IPS-11a (cell line): ENCODE measurements around the gene KDM3A.

Experiments
- H3K4me3 ChIP-seq: one replicate; pipeline ENCODE4 v1.5.1; 2013; ENCODE audit warnings: low read depth, low read length, control low read depth

KDM3A gene

DNA sequence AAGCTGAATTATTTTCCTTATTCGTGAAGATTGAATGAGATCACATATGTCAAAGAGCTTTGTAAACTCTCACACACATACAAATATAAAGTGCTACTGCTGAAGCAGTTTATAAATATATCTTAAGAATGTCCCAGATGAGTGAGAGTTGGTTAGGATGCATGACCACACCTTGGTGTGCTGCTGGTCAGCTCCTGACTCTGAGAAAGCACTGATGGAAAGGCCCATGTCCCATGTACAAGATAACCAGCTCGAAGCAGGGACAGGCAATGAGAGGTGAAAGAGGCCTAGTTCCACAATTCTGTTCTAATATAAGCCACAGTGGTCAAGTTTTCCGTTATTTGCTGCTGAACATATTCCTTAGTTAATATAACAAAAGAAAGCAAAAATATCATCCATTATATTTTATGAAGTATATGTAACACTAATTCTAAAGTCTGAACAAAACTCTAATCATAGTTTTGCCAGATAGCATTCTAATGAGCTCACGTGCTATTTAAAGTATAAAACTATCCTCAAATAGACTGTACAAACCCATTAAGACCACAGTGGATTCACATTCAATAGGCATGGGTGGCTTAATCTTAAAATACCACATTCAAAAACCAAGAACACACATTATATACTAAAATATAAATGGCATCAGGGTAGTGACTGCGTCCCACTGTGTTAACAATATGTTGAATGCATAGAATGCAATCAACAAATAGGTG is 72.9 kb downstream of the KDM3A start:
- H3K4me3 ChIP-seq: no peak overlapping the region

DNA sequence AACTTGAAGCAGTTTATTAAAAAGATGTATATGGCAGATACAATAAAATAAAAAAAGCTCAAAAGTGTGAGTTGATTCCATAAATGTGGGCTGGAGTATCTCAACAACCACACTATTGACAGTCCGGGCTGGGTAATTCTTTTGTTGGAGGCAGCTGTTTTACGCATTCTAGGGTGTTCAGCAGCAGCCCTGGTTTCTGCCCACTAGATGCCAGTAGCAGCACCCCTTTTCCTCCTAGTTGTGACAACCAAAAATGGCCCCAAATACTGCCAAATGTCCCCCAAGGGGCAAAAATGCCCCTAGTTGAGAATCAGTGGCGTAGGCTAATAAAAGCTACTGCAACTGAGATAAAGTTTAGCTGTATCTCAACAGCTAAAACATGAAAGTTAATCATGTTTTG is 77.3 kb downstream of the KDM3A start:
- H3K4me3 ChIP-seq: no peak overlapping the region

DNA sequence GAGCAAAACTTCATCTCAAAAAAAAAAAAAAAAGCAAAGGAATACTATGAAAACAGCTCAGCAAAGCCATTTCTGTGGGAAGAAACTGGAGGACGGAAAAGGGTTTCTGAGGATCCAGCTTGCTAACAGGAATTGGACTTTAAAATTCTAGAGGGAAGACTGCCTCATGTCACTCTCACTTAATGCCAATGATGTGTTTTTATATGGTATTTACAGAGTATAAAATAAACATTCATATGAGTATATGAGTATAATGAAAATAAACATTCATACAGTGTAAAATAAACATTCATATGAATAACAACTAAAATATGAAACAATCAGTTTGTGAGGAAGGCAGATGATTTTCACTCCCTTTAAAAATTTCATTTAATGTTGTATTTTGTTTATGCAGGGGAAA is 78.2 kb downstream of the KDM3A start:
- H3K4me3 ChIP-seq: no peak overlapping the region

DNA sequence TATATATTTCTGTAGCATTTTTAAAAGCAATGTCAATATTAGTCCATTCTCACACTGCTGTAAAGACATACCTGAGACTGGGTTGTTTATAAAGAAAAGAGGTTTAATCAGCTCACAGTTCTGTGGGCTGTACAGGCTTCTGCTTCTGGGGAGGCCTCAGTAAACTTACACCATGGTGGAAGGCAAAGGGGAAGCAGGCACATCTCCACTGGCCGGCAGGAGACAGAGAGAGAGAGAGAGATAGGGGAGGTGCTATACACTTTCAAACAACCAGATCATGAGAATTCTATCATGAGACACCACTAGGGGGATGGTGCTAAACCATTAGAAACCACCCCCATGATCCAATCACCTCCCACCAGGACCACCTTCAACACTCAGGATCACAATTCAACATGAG is 79.0 kb downstream of the KDM3A start:
- no peak overlapping the region for H3K4me3 ChIP-seq

DNA sequence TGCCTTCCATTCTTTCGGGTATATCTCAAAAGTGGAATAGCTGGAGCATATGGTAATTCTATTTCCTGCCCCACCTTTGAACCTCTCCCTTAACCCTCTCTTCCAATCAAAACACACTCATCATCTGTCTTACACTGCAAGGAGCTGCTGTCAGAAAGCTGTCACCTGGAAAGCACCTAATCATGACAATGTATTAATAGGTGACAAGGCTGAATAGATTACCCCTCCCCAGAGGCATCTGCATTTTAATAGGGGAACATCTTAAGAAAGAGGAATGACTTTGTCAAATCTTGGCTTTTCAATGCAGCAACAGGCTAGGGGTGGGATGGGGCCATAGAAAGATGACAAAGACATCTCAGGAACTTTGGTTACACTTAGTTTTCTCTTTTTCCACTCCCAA is 80.8 kb downstream of the KDM3A start:
- no peak overlapping the region for H3K4me3 ChIP-seq

DNA sequence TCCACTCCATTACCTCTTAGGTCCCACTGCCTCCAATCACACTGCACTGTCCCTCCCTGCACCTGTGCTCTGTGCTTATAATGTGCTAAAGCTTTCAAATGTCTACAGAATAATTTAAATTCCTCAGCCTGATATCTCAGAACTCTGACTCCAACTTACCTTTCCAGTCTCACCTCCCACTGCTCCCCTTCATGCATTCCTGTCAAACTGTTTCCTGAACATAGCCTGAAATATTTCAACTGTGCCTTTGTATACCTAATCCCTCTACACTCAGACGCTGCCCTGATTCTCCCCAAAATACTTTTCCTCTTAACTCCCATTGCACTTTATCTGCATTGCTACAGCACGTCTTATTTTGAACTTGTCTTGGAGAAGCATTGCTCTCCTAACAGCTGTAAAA is 81.5 kb downstream of the KDM3A start:
- H3K4me3 ChIP-seq: no peak overlapping the region

DNA sequence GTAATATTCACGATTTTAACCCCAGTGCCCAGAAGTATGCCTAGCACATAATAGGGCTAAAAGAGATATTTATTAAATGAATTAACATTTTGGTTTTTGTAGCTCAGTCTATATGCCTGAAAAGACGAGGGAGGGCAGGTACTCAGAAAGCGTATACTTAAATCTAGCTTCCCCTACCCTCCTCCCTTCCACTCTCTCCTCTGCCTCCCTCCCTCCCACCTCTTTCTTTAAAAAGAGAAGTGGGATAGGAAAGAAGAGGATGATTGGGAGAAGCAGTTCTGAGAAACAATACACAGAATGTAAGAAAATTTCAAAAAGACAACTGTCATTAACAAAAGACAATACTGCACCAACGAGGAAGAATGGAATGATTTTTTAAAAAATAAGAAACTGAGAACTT is 82.3 kb downstream of the KDM3A start:
- H3K4me3 ChIP-seq: no peak overlapping the region

DNA sequence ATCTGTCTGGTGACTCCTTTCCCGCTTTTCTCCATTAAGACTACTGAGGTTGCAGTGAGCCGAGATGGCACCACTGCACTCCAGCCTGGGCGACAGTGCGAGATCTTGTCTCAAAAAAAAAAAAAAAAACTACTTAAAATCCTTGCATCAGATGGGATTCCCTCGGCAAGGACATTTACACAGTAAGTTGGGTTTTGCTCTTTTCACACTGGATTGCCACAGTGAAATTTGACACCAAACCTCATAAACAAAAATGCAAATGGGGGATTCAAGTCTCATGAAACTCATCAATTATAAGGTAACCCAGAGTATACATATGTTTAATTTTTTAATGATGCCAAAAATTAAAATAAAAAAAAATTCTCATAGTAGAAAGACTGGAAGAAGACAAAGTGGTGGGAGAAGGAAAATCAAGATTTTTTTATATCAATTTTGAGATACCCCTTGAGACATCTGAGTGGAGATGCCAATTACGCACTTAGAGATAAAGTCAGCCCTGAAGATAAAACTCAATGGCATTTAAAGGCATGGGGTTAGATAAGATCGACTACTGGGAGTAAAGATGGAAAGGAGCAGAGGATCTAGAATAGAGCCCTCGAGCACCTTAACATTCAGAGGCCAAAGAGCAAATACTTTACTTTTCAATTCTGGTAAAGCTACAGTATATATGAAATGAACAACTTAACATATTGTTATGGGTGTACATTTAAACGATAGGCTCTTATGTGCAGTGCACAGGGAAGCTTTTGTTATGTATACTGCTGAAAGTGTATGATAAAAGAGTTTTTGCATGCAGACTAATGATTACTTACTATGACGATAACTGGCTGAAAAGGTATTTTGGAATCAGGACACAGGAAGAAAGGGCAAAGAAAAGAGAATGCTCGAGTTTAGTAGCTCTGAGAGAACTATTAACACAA is 84.5 kb downstream of the KDM3A start:
- no peak overlapping the region for H3K4me3 ChIP-seq

DNA sequence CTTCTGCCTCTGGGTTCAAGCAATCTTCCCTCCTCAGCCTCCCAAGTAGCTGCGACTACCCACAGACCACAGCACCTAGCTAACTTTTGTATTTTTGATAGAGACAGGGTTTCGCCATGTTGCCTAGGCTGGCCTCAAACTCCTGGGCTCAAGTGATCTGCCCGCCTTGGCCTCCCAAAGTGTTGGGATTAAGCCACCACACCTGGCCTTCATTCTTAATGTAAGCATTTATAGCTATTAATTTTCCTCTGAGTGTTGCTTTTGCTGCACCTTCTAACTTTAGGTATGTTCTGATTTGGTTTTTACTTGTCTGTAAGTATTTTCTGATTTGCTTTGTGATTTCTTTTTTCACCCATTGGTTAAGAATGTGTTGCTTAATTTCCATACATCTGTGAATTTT is 92.4 kb downstream of the KDM3A start:
- no peak overlapping the region for H3K4me3 ChIP-seq

DNA sequence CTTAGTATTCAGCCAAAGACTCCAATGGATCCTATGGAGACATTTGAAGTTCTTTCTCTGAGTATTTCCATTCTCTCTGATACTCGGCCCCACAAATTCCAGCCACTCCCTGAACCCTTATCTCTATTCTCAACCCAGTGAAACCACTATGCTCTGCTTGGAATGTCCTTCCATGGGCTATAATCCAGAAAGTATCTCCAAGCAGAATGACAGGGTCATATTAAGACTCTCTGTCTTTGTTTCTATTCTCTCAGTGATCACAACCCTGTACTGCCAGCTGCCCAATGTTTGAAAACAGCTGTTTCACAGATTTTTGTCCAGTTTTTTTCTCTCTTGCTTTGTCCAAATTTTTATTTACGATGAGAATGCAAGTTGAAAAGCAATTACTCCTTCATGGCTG is 100.2 kb downstream of the KDM3A start:
- no peak overlapping the region for H3K4me3 ChIP-seq
